Naive B cell (primary cell): ENCODE results near the gene TEKT4. TPM values are rescaled to one million over a fixed set of nuclear protein-coding genes. Genes with fewer than 3 reads are reported as not detected.
"Not testable (repeated sequence)": the region's sequence is repeated elsewhere in the genome, so short reads cannot be mapped to it uniquely, and the experiment has no call there.

Experiments used
- ATAC-seq, 2 donors: fragments of 150-1000 bp; cut with Tn5 transposase; 2 replicates each; pipeline ENCODE4 v1.10.0; 2021; ENCODE audit warnings: low read depth in 2 of 2, mild to moderate bottlenecking in 2 of 2, moderate library complexity in 2 of 2
- DNase-seq: peaks from one replicate; pipeline ENCODE4 v3.0.0; 2022
- H3K27ac Mint-ChIP-seq, 6 donors: one replicate each; pipeline ENCODE4 v1.8.0; 2020 to 2022; ENCODE audit warnings: mild to moderate bottlenecking in 6 of 6, mixed read lengths in 6 of 6, moderate library complexity in 5 of 6, inconsistent platforms in 2 of 6
- H3K27me3 Mint-ChIP-seq, 3 donors: one replicate each; pipeline ENCODE4 v1.8.0; 2021 to 2022; ENCODE audit warnings: mixed read lengths in 3 of 3, mild to moderate bottlenecking in 1 of 3
- H3K36me3 Mint-ChIP-seq, 2 donors: one replicate each; pipeline ENCODE4 v1.8.0; 2020 to 2022; ENCODE audit warnings: mixed read lengths in 2 of 2, inconsistent platforms in 1 of 2, mild to moderate bottlenecking in 1 of 2
- H3K4me1 Mint-ChIP-seq, 3 donors: one replicate each; pipeline ENCODE4 v1.8.0; 2020 to 2022; ENCODE audit warnings: mixed read lengths in 3 of 3, inconsistent platforms in 1 of 3, mild to moderate bottlenecking in 1 of 3, moderate library complexity in 1 of 3
- H3K4me3 Mint-ChIP-seq, 8 donors: one replicate each; pipeline ENCODE4 v1.8.0; 2020 to 2022; ENCODE audit warnings: mild to moderate bottlenecking in 8 of 8, mixed read lengths in 8 of 8, moderate library complexity in 8 of 8, inconsistent platforms in 2 of 8
- H3K9me3 Mint-ChIP-seq, 7 donors: one replicate each; pipeline ENCODE4 v1.8.0; 2020 to 2022; ENCODE audit warnings: mixed read lengths in 7 of 7, mild to moderate bottlenecking in 5 of 7, inconsistent platforms in 2 of 7, moderate library complexity in 1 of 7
- polyA plus RNA-seq, 6 donors: library from polyadenylated mRNA; unstranded; fragments of 300-500 nt; fragmentation: Illumina TruSeq; gene quantifications; one replicate each; pipeline ENCODE4 v1.2.3, GENCODE V29; 2021; ENCODE audit warnings: low read depth in 6 of 6

Gene TEKT4
- polyA plus RNA-seq, 6 donors from 2014 or later: not detected

DNA sequence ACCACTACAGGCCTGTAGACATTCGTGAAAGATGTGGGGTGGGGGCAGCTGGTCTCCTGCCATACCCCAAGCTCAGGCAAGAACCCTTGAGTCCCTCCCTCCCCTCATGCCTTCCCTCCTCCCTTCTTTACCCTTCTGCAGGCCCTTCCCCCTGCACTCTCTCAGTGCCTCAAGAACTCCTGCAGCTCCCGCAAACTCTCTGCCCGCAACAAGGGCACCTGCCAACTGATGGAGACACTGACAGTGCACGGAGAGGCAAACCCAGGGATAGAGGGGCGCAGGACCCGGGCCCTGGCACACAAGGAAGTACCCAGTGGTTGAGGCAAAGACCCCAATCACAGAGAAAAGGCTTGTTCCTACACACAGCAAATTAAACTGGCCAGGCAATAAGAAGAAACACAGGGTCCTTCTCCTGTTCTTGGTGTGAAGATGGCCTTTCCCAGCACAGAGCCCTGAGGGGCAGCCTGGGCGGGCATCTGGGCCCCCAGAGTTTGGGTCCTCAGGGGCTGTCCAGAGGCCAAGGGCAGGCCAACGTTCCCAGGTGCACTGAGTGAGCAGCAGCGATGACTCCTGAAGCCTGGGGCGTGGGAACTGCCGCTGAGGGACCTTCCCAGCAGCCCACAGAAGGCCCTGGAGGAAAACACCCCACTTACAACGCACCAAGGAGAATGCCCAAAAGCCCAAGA, 1.6 kb downstream of the TEKT4 start:
- no peak for ATAC-seq

DNA sequence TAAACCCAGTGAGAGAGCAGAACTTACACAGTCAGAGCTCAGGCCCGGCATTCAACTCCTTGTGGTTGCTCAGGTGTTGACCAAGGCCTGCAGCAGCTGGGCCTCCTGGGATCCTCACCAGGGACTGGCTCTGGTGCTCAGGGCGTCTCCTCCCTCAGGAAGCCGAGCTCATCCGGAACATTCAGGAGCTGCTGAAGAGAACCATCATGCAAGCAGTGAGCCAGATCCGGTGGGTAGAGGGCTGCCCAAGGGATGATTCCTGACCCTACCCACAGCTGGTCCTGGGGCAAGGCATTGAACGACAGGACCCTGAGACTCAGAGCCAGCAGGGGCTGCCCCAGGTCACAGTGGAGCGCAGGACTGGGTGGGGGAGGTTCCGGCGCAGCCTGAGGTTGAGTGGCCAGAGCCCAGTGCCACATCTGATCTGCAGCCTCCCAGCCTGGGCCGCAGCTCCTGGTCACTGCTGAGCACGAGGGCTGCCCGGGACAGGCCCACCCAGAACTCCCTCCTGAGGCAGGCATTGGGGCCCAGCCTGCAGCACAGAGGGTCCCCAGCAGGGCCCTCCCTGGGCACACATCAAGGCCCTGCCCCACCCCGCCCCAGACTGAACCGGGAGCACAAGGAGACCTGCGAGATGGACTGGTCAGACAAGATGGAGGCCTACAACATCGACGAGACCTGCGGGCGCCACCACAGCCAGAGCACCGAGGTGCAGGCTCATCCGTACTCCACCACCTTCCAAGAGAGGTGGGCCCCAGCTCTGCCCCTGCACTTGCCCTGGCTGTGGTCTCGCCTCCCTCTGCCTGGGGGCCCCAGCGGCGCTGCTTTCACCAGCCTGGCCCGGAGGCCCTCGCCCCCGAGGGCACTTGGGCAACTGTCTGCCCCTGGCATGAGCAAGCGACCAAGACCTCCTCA, 2.4 kb downstream of the TEKT4 start:
- DNase-seq: no peak
- peaks cover 0 to 4% (median 0%) of the 10 kb centered on the region in 7 donors for H3K9me3 Mint-ChIP-seq
- no peak overlapping the region for H3K4me3 Mint-ChIP-seq
- H3K36me3 Mint-ChIP-seq: no peaks in the 10 kb centered on the region
- no peak for ATAC-seq
- no peaks in the 10 kb centered on the region for H3K4me1 Mint-ChIP-seq
- H3K27me3 Mint-ChIP-seq: peaks cover 0 to 21% (median 0%) of the 10 kb centered on the region in 3 donors
- H3K27ac Mint-ChIP-seq: no peak overlapping the region

More for the DNA sequence above, 1.6 kb downstream of the TEKT4 start:
- Mint-ChIP-seq H3K4me1 (no peaks in the 10 kb centered on the region), H3K27ac (no peak overlapping the region), H3K9me3 (peaks cover 0 to 4% (median 0%) of the 10 kb centered on the region in 7 donors), H3K4me3 (no peak overlapping the region), H3K36me3 (no peaks in the 10 kb centered on the region), H3K27me3 (peaks cover 0 to 21% (median 5%) of the 10 kb centered on the region in 3 donors)
- DNase-seq: no peak

DNA sequence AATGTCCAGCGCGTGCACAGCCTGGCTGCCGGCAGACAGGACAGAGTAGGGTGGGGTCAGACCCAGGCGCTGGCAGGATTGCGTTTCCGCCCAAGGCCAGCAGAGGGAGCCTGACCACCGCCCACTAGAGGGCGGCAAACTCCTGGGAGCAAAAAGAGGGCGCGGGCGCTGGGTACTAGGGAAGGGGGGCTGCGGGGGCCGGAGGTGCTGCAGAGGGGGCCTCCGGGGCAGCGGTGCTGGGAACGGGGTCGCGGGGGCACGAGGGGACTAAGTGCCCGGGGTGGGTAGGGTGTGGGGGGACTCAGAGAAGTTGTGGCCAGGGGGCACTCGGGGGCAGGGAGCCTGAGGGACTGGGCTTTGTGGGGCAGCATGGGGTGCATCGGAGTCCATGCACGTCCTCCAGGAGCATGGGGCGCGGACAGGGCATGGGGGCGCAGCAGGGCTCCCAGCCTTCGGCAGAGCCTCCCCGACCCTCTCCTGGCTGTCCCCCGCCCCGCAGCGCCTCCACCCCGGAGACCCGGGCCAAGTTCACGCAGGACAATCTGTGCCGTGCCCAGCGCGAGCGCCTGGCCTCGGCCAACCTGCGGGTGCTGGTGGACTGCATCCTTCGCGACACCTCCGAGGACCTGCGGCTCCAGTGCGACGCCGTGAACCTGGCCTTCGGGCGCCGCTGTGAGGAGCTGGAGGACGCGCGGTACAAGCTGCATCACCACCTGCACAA, 3.2 kb downstream of the TEKT4 start:
- no peak overlapping the region for H3K27ac Mint-ChIP-seq
- H3K27me3 Mint-ChIP-seq: peaks cover 0 to 21% (median 0%) of the 10 kb centered on the region in 3 donors
- H3K36me3 Mint-ChIP-seq: no peaks in the 10 kb centered on the region
- peaks cover 0 to 4% (median 0%) of the 10 kb centered on the region in 7 donors for H3K9me3 Mint-ChIP-seq
- ATAC-seq (peak in 1 of 2 donors; percentile 21), DNase-seq (peak; percentile 15)
- H3K4me1 Mint-ChIP-seq: no peaks in the 10 kb centered on the region
- H3K4me3 Mint-ChIP-seq: peak overlapping the region in 1 of 8 donors; percentile 25

DNA sequence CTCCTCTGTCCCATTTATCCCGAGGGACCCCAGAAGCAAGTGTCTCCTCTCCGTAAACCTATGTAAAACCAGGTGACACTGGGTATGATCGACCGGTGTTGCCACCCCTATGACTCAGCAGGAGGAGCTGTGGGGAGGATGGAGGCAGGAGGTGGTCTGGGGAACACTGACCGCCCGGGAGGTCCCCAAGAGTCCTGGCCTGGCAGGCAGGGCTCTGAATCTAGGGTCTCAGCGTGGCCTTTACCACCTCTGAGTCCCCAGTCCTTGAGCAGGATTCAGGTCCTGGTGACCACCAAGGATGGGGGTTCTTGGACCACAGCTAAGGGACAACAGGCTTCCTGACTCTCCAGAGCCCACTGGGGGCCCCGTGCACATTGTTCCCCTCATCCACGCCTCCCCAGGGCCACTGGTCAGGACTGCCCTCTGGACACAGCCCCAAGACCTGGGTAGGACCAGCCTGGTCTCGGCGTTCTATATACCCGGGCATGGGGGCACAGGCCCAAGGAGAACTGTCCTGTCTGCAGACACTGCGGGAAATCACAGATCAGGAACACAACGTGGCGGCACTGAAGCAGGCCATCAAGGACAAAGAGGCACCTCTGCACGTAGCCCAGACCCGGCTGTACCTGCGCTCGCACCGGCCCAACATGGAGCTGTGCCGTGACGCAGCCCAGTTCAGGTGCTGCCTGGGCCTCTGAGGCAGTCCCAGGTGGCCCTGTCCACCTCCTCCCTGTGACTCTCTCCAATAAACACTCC, 4.0 kb downstream of the TEKT4 start:
- DNase-seq: no peak
- Mint-ChIP-seq H3K4me1 (no peaks in the 10 kb centered on the region), H3K36me3 (no peaks in the 10 kb centered on the region), H3K27ac (no peak overlapping the region), H3K4me3 (no peak overlapping the region), H3K9me3 (peaks cover 0 to 4% (median 0%) of the 10 kb centered on the region in 7 donors), H3K27me3 (peaks cover 0 to 17% (median 0%) of the 10 kb centered on the region in 3 donors)
- no peak for ATAC-seq

GRCh38 chr2:94875820-94876522, 4.7 kb downstream of the TEKT4 start:
- Mint-ChIP-seq H3K27me3 (peaks cover 0 to 19% (median 0%) of the 10 kb centered on the region in 3 donors), H3K4me3 (no peak overlapping the region)
- no peak for ATAC-seq

GRCh38 chr2:94876523-94876863, 5.3 kb downstream of the TEKT4 start:
- Mint-ChIP-seq H3K4me3 (no peak overlapping the region), H3K9me3 (peaks cover 0 to 4% (median 0%) of the 10 kb centered on the region in 7 donors), H3K27ac (no peak overlapping the region), H3K36me3 (no peaks in the 10 kb centered on the region), H3K4me1 (no peaks in the 10 kb centered on the region), H3K27me3 (peaks cover 0 to 17% (median 0%) of the 10 kb centered on the region in 3 donors)
- ATAC-seq (no peak), DNase-seq (no peak)

More at GRCh38 chr2:94875820-94876522, 4.7 kb downstream of the TEKT4 start:
- Mint-ChIP-seq H3K4me1 (no peaks in the 10 kb centered on the region), H3K9me3 (peaks cover 0 to 4% (median 0%) of the 10 kb centered on the region in 7 donors), H3K36me3 (no peaks in the 10 kb centered on the region), H3K27ac (no peak overlapping the region)
- DNase-seq: no peak

DNA sequence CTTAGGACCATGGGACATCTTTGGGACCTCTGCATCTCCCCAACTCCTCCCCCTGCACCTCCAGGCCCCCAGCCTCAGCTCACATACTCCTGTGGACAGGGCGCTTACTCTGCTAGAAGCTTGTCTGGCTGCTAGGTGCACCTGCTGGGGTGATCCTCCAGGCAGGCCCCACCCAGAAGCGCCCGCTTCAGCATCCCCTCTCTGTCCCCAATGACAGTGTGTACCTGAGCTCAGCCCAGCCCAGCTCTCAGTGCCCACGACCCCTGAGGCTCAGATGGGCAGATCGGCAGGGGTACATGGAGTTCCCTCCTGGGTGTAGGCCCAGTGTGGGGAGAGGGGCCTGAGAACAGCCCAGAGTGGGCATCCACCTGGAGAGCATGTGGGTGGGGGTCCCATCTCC, 5.9 kb downstream of the TEKT4 start:
- peaks cover 0 to 16% (median 0%) of the 10 kb centered on the region in 3 donors for H3K27me3 Mint-ChIP-seq

GRCh38 chr2:94878575-94878974, 7.3 kb downstream of the TEKT4 start:
- not testable (repeated sequence) for H3K9me3 Mint-ChIP-seq, H3K4me3 Mint-ChIP-seq, H3K36me3 Mint-ChIP-seq, ATAC-seq, DNase-seq, H3K4me1 Mint-ChIP-seq, H3K27ac Mint-ChIP-seq, H3K27me3 Mint-ChIP-seq

More for the DNA sequence above, 5.9 kb downstream of the TEKT4 start:
- DNase-seq (no peak), ATAC-seq (no peak)
- H3K27ac Mint-ChIP-seq: no peak overlapping the region
- H3K36me3 Mint-ChIP-seq: no peaks in the 10 kb centered on the region
- H3K4me3 Mint-ChIP-seq: no peak overlapping the region
- H3K4me1 Mint-ChIP-seq: no peaks in the 10 kb centered on the region
- peaks cover 0 to 4% (median 0%) of the 10 kb centered on the region in 7 donors for H3K9me3 Mint-ChIP-seq

- DNase-seq (no peak), ATAC-seq (no peak)
- Mint-ChIP-seq H3K9me3 (peaks cover 0 to 10% (median 5%) of the 10 kb centered on the region in 7 donors), H3K27ac (no peak overlapping the region), H3K4me1 (no peaks in the 10 kb centered on the region), H3K4me3 (no peak overlapping the region), H3K36me3 (no peaks in the 10 kb centered on the region), H3K27me3 (peaks cover 0 to 7% (median 0%) of the 10 kb centered on the region in 3 donors)
These were observed 8.2 kb downstream of the TEKT4 start for GRCh38 chr2:94879314-94879981.

GRCh38 chr2:94879982-94880377, 8.8 kb downstream of the TEKT4 start:
- ATAC-seq (no peak), DNase-seq (no peak)
- Mint-ChIP-seq H3K4me3 (no peak overlapping the region), H3K27ac (no peak overlapping the region), H3K9me3 (peaks cover 3 to 11% (median 7%) of the 10 kb centered on the region in 7 donors), H3K36me3 (no peaks in the 10 kb centered on the region), H3K4me1 (no peaks in the 10 kb centered on the region), H3K27me3 (peaks cover 0 to 11% (median 4%) of the 10 kb centered on the region in 3 donors)

- peaks cover 3 to 12% (median 7%) of the 10 kb centered on the region in 7 donors for H3K9me3 Mint-ChIP-seq
- no peaks in the 10 kb centered on the region for H3K36me3 Mint-ChIP-seq
- no peaks in the 10 kb centered on the region for H3K4me1 Mint-ChIP-seq
- ATAC-seq (no peak), DNase-seq (no peak)
- H3K4me3 Mint-ChIP-seq: no peak overlapping the region
- H3K27me3 Mint-ChIP-seq: peaks cover 0 to 14% (median 8%) of the 10 kb centered on the region in 3 donors
- H3K27ac Mint-ChIP-seq: no peak overlapping the region
These were observed 9.3 kb downstream of the TEKT4 start for GRCh38 chr2:94880507-94880906.

DNA sequence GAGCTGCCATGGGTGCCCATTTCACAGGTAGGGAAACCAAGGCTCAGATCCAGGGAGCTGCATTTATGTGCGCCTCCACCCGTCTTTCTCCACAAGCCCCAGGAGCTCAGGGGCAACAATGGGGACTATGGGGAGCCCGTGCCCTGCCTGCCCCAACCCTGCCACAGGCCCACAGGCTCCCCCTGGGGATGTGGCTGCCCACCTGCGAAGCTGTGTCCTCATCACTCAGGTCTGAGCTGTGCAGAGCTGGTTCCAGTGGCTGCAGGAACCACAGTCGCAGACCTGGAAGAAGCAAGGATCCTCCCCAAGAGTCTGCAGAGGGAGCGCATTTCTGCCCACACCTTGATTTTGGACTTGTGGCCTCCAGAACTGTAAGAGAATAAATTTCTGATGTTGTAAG, 9.8 kb downstream of the TEKT4 start:
- Mint-ChIP-seq H3K4me1 (no peaks in the 10 kb centered on the region), H3K36me3 (no peaks in the 10 kb centered on the region), H3K27ac (no peak overlapping the region)

More for the DNA sequence above, 9.8 kb downstream of the TEKT4 start:
- no peak overlapping the region for H3K4me3 Mint-ChIP-seq
- ATAC-seq: no peak
- peaks cover 3 to 15% (median 7%) of the 10 kb centered on the region in 7 donors for H3K9me3 Mint-ChIP-seq
- DNase-seq: no peak
- peaks cover 0 to 18% (median 12%) of the 10 kb centered on the region in 3 donors for H3K27me3 Mint-ChIP-seq
